ENCODE measurements around the gene MYO3A.

DNA sequence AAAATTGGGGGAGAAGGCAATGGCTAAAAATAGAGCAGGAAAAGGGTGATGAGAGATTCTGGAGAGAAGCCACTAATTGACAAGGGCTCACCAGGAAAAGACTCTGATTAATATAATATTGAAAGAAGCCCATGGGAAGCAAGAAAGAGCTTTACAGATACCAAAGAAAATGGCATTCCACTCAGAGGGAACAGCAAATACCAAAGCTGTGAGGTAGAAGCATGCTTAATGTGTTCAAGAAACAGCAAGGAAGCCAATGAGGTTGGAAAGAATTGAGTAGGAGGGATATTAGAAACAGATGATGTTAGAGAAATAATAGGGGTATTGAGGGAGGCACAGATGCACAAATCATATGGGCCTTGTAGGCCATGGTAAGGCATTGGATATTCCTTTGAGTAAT is 130.1 kb downstream of the MYO3A start:
- TF ChIP-seq, protein P1, sequence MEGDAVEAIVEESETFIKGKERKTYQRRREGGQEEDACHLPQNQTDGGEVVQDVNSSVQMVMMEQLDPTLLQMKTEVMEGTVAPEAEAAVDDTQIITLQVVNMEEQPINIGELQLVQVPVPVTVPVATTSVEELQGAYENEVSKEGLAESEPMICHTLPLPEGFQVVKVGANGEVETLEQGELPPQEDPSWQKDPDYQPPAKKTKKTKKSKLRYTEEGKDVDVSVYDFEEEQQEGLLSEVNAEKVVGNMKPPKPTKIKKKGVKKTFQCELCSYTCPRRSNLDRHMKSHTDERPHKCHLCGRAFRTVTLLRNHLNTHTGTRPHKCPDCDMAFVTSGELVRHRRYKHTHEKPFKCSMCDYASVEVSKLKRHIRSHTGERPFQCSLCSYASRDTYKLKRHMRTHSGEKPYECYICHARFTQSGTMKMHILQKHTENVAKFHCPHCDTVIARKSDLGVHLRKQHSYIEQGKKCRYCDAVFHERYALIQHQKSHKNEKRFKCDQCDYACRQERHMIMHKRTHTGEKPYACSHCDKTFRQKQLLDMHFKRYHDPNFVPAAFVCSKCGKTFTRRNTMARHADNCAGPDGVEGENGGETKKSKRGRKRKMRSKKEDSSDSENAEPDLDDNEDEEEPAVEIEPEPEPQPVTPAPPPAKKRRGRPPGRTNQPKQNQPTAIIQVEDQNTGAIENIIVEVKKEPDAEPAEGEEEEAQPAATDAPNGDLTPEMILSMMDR (IDR thresholded peaks at IDR 0.05; ENCODE audit: low read depth, low read length) = no peak
- no peak for TF ChIP-seq POLR2A (IDR thresholded peaks at IDR 0.05; ENCODE audit: extremely low read depth, insufficient read length)
- TF ChIP-seq, protein P2, sequence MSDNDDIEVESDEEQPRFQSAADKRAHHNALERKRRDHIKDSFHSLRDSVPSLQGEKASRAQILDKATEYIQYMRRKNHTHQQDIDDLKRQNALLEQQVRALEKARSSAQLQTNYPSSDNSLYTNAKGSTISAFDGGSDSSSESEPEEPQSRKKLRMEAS (IDR thresholded peaks at IDR 0.05; ENCODE audit: low read depth, low read length) = no peak
- no peak for TF ChIP-seq MYC (IDR thresholded peaks at IDR 0.05; ENCODE audit: low read depth, low read length)
